ENCODE results near the gene USP48. TPM values are rescaled to one million over a fixed set of nuclear protein-coding genes. Genes with fewer than 3 reads are reported as not detected.

The USP48 gene
- total RNA-seq, 4 donors from 2014 or later = 23.1 to 92.5 (median 64.4) TPM

DNA sequence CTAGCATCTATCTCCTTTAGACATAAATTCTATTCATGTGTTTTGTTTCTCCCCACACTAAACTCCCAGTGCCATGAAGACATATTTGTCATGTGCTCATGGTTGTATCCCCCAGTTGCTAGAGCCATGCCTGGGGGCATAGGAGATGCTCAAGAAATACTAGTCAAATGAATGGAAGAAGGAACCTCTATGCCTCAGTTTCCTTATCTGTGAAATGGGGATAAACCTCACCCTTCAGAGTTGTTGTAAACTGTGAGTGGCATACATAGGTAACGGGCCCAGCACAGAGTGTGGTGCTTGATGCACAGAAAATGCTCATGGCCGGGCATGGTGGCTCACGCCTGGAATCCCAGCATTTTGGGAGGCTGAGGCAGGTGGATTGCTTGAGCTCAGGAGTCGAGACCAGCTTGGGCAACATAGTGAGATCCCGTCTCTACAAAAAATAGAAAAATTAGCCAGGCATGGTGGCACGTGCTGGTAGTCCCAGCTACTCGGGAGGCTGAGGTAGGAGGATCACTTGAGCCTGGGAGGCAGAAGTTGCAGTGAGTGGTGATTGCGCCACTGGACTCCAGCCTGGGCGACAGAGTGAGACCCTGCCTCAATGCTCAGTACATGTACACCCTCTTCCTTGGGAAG lies 37.8 kb upstream of the USP48 start:
- TF ChIP-seq, protein P1, sequence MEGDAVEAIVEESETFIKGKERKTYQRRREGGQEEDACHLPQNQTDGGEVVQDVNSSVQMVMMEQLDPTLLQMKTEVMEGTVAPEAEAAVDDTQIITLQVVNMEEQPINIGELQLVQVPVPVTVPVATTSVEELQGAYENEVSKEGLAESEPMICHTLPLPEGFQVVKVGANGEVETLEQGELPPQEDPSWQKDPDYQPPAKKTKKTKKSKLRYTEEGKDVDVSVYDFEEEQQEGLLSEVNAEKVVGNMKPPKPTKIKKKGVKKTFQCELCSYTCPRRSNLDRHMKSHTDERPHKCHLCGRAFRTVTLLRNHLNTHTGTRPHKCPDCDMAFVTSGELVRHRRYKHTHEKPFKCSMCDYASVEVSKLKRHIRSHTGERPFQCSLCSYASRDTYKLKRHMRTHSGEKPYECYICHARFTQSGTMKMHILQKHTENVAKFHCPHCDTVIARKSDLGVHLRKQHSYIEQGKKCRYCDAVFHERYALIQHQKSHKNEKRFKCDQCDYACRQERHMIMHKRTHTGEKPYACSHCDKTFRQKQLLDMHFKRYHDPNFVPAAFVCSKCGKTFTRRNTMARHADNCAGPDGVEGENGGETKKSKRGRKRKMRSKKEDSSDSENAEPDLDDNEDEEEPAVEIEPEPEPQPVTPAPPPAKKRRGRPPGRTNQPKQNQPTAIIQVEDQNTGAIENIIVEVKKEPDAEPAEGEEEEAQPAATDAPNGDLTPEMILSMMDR (IDR thresholded peaks at IDR 0.05) = no peak
- TF ChIP-seq POLR2A (IDR thresholded peaks at IDR 0.05) = no peak
- Histone ChIP-seq H3K9me3 (no peaks in the 10 kb centered on the region), H3K4me1 (no peaks in the 10 kb centered on the region), H3K36me3 (no peaks in the 10 kb centered on the region), H3K27me3 (no peaks in the 10 kb centered on the region), H3K4me3 (no peak overlapping the region), H3K27ac (no peak overlapping the region)
- intact Hi-C loops (cut with DNase I; ENCODE audit: low total_unique reads) = no loop called here
- no peak for DNase-seq

DNA sequence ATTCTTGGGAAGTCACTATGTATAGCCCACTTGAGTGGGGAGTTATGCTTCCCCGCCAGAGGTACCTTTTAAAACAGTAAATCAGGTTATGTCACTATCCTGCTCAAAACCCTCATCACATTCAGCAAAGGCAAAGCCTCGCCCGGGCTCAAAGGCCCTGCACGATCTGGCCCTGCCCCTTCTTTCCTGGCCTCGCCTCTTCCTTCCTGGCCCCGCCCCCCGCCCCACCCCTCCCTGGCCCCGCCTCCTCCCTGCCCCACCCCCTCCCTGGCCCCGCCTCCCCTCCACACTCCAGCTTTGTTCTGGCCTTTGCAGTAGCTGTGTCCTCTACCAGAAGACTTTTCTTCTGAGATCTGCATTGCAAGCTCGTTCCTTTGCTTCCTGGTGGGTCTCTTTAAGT lies 35.7 kb upstream of the USP48 start:
- H3K36me3 ChIP-seq = no peaks in the 10 kb centered on the region
- no peak for DNase-seq
- no peak overlapping the region for H3K27ac ChIP-seq
- no peak overlapping the region for H3K4me3 ChIP-seq
- no peaks in the 10 kb centered on the region for H3K9me3 ChIP-seq
- intact Hi-C loops (cut with DNase I; ENCODE audit: low total_unique reads) = no loop called here
- H3K27me3 ChIP-seq = peaks cover 0 to 2% of the 10 kb centered on the region in 2 donors
- no peak for TF ChIP-seq POLR2A (IDR thresholded peaks at IDR 0.05)
- TF ChIP-seq, protein P1 (IDR thresholded peaks at IDR 0.05) = no peak
- peaks cover 0 to 4% of the 10 kb centered on the region in 2 donors for H3K4me1 ChIP-seq

DNA sequence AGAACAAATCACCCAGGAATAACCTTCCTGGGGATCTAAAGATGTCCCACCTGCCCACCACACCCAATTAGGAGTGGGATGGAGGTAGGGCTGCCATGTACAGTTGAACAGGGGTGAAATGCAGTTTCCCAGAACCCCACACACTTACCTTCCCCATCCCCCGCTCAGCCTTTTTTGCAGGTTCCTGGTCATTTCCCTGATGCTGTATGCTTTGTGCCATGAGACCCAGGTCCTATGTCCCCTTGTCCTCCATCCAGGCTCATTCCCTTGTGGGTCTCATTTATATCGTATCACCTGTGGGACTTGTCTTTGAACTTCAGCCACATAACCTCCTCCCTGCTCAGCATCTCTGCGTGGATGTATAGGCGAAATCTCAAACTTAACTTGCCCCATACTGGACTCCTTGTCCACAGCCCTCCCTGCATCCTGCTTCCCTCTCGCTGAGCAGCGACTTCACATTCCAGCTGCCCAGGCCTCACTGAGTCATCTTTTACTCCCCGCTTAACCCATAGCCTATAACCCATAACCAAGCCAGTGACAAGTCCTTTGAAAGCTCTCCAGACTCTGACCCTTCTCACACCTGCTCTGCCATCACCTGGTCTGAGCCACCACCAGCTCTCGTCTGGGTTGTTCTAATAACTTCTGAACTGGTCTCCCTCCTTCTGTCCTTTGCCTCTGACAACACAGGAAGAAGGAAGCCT lies 33.8 kb upstream of the USP48 start:
- intact Hi-C loops (cut with DNase I; ENCODE audit: low total_unique reads) = no loop called here
- Histone ChIP-seq H3K36me3 (no peaks in the 10 kb centered on the region), H3K27ac (no peak overlapping the region), H3K27me3 (peaks cover 0 to 10% of the 10 kb centered on the region in 2 donors), H3K4me3 (no peak overlapping the region), H3K9me3 (no peaks in the 10 kb centered on the region), H3K4me1 (peaks cover 0 to 4% of the 10 kb centered on the region in 2 donors)
- TF ChIP-seq, protein P1 (IDR thresholded peaks at IDR 0.05) = no peak
- no peak for TF ChIP-seq POLR2A (IDR thresholded peaks at IDR 0.05)
- no peak for DNase-seq

DNA sequence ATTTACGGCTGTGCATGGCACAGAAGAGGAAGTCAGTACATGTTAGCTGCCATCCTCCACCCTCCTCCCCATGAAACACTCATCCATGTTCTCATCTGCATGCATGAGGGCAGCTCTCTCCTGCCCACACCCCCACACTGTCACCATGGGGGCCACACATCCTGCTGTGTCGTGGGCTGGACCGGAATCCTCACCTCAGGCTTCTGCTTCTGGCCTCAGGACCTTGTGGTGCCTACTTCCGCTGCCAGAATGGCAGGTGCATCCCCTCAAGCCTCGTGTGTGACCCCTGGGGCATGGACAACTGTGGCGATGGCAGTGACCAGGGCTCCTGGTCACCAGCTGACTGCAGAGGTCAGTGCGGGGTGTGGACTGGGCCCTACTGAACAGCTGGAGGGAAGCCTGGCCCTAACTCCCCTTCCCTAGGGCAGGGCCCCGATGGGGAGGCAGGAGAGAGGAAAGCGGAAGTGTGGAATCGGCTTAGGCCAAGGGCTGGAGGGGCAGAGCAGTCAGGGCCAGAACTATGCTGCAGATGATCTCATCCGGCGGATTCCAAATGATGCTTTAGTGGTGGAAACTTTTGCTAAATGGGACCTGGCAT lies 32.9 kb upstream of the USP48 start:
- no peak overlapping the region for H3K4me3 ChIP-seq
- H3K27me3 ChIP-seq = peaks cover 0 to 10% of the 10 kb centered on the region in 2 donors
- intact Hi-C loops (cut with DNase I; ENCODE audit: low total_unique reads) = no loop called here
- H3K27ac ChIP-seq = no peak overlapping the region
- TF ChIP-seq, protein P1 (IDR thresholded peaks at IDR 0.05) = no peak
- TF ChIP-seq POLR2A (IDR thresholded peaks at IDR 0.05) = no peak
- no peak for DNase-seq
- H3K36me3 ChIP-seq = no peaks in the 10 kb centered on the region
- H3K9me3 ChIP-seq = no peaks in the 10 kb centered on the region
- H3K4me1 ChIP-seq = peaks cover 0 to 4% of the 10 kb centered on the region in 2 donors
